ENCODE data around the gene MED13L.
A peak's percentile ranks its signal among the peaks of the same experiment; 100 is the strongest.

The MED13L gene

DNA sequence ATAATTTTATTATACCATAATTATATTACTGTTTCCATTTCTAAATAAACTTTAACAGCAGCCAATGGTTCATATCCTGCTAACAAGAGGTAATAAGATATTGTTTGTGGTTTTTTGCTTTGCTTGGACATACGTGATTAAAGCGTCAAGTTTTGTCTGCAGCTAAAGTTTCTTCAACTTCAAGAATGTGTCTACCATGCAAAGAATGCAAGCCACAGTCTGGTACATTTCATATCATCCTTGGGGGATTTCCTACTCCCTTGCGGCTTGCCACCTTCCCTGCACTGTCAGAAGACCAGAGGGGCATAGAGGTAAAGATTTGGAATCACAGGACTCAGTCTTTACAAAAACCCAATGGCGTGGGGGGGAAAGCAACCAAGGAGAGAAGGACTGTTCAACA lies 125.2 kb downstream of the MED13L start:
- Histone ChIP-seq H3K4me3 (ENCODE audit: low read depth, low read length) (no peak overlapping the region), H3K4me1 (ENCODE audit: control insufficient read depth, insufficient read depth, low read length) (peaks cover 75% of the 10 kb centered on the region), H3K27me3 (ENCODE audit: control insufficient read depth, insufficient read depth, low read length) (no peaks in the 10 kb centered on the region), H3K9ac (ENCODE audit: low read depth, low read length) (no peak overlapping the region; the same call in 1 of the 2 replicates), H3K9me3 (ENCODE audit: control insufficient read depth, insufficient read depth, low read length) (no peaks in the 10 kb centered on the region), H3K36me3 (ENCODE audit: control insufficient read depth, insufficient read depth, low read length) (no peaks in the 10 kb centered on the region), H3K27ac (ENCODE audit: low read depth, low read length) (no peak overlapping the region)

DNA sequence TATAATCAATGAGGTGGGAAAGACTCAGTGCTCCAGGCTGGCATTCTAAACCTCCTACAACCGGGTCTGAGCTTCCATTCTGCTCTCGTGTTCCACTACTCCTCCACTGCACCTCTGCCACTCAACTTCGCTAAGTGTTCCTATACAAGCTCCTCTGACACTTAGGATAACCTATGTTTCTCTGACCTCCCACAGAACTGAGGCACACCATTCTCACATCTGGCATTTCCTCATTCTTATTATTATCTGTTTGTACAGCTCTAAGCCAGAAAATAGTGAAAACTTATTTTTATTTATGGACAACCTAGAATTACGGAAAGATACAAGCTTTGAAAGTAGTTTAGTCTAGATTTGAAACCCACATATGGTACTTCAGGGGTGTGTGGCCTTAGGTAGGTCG lies 127.0 kb downstream of the MED13L start:
- Histone ChIP-seq H3K9me3 (ENCODE audit: control insufficient read depth, insufficient read depth, low read length) (no peaks in the 10 kb centered on the region), H3K27me3 (ENCODE audit: control insufficient read depth, insufficient read depth, low read length) (no peaks in the 10 kb centered on the region), H3K36me3 (ENCODE audit: control insufficient read depth, insufficient read depth, low read length) (no peaks in the 10 kb centered on the region), H3K4me1 (ENCODE audit: control insufficient read depth, insufficient read depth, low read length) (peaks cover 59% of the 10 kb centered on the region), H3K9ac (ENCODE audit: low read depth, low read length) (no peak overlapping the region), H3K4me3 (ENCODE audit: low read depth, low read length) (no peak overlapping the region), H3K27ac (ENCODE audit: low read depth, low read length) (no peak overlapping the region)

DNA sequence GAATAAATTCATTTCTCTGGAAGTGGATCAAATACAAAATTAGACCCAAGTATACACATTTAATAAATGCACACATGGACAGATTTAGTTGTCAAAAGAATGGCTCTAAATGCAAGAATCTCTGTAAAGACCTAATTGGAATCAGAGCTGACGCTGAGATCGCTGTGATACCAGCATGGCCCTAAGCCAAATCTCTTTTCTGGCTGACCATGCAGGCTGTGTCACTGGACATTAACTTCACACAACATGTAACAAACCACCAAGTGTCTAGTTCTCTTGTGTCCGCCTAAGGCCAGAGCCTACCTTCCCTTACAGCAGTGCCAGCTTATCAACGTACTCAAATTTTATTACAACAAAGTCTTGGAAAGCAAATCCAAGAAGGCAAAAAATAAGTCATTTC lies 127.5 kb downstream of the MED13L start:
- Histone ChIP-seq H3K4me3 (ENCODE audit: low read depth, low read length) (no peak overlapping the region), H3K4me1 (ENCODE audit: control insufficient read depth, insufficient read depth, low read length) (peaks cover 59% of the 10 kb centered on the region), H3K27me3 (ENCODE audit: control insufficient read depth, insufficient read depth, low read length) (no peaks in the 10 kb centered on the region), H3K9ac (ENCODE audit: low read depth, low read length) (no peak overlapping the region), H3K9me3 (ENCODE audit: control insufficient read depth, insufficient read depth, low read length) (no peaks in the 10 kb centered on the region), H3K27ac (ENCODE audit: low read depth, low read length) (no peak overlapping the region), H3K36me3 (ENCODE audit: control insufficient read depth, insufficient read depth, low read length) (no peaks in the 10 kb centered on the region)

DNA sequence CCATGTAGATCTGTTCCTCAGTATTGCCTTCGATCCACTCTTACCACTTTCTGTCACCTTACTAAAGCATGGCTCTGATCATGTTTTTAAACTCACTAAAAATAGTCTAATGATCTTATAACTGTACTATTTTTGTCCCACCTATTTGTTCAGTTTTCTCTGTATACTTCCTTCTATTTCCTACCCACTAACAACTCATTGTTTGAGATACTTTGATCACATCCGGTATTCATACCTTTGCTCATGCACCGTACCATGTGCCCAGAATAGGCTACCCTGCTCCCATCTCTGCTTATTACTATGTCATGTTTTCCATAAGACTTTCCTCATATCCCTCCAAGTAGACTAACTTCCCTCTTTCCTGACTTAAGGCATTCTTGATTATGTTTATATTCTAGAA lies 128.6 kb downstream of the MED13L start:
- no peaks in the 10 kb centered on the region for H3K9me3 ChIP-seq (ENCODE audit: control insufficient read depth, insufficient read depth, low read length)
- peaks cover 58% of the 10 kb centered on the region for H3K4me1 ChIP-seq (ENCODE audit: control insufficient read depth, insufficient read depth, low read length)
- H3K9ac ChIP-seq (ENCODE audit: low read depth, low read length), result no peak overlapping the region
- H3K36me3 ChIP-seq (ENCODE audit: control insufficient read depth, insufficient read depth, low read length), result no peaks in the 10 kb centered on the region
- H3K27me3 ChIP-seq (ENCODE audit: control insufficient read depth, insufficient read depth, low read length), result no peaks in the 10 kb centered on the region
- no peak overlapping the region for H3K4me3 ChIP-seq (ENCODE audit: low read depth, low read length)
- H3K27ac ChIP-seq (ENCODE audit: low read depth, low read length), result no peak overlapping the region

DNA sequence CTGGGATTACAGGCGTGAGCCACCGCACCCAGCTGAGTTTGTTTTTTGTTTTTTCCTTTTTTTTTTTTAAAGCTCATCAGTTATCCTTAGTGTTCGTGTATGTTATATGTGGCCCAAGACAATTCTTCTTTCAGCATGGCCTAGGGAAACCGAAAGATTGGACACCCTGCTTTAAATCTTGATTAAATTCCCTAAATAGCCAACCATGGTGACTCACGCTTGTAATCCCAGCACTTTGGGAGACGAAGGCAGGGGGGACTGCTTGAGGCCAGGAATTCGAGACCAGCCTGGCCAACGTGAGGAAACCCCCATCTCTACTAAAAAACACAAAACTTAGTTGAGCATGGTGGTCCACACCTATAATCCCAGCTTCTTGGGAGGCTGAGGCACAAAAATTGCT lies 131.1 kb downstream of the MED13L start:
- Histone ChIP-seq H3K9ac (ENCODE audit: low read depth, low read length) (no peak overlapping the region), H3K9me3 (ENCODE audit: control insufficient read depth, insufficient read depth, low read length) (no peaks in the 10 kb centered on the region), H3K4me1 (ENCODE audit: control insufficient read depth, insufficient read depth, low read length) (peaks cover 46% of the 10 kb centered on the region), H3K27ac (ENCODE audit: low read depth, low read length) (no peak overlapping the region), H3K27me3 (ENCODE audit: control insufficient read depth, insufficient read depth, low read length) (no peaks in the 10 kb centered on the region), H3K36me3 (ENCODE audit: control insufficient read depth, insufficient read depth, low read length) (no peaks in the 10 kb centered on the region), H3K4me3 (ENCODE audit: low read depth, low read length) (no peak overlapping the region)

DNA sequence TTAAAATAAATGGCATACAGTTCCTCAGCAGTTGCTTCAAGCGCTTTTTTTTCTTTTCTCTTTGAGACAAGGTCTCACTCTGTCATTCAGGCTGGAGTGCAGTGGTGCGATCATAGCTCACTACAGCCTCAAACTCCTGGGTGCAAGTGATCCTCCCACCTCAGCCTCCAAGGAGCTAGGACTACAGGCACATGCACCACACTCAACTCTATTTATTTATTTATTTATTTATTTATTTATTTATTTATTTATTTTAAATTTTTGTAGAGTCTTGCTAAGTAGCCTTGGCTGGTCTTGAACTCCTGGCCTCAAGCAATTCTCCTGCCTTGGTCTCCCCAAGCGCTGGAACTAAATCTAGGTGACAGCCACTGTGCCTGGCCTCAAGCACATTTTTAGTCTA lies 132.0 kb downstream of the MED13L start:
- no peak overlapping the region for H3K27ac ChIP-seq (ENCODE audit: low read depth, low read length)
- H3K27me3 ChIP-seq (ENCODE audit: control insufficient read depth, insufficient read depth, low read length), result no peaks in the 10 kb centered on the region
- peaks cover 47% of the 10 kb centered on the region for H3K4me1 ChIP-seq (ENCODE audit: control insufficient read depth, insufficient read depth, low read length)
- H3K4me3 ChIP-seq (ENCODE audit: low read depth, low read length), result no peak overlapping the region
- H3K9ac ChIP-seq (ENCODE audit: low read depth, low read length), result no peak overlapping the region
- no peaks in the 10 kb centered on the region for H3K9me3 ChIP-seq (ENCODE audit: control insufficient read depth, insufficient read depth, low read length)
- no peaks in the 10 kb centered on the region for H3K36me3 ChIP-seq (ENCODE audit: control insufficient read depth, insufficient read depth, low read length)

DNA sequence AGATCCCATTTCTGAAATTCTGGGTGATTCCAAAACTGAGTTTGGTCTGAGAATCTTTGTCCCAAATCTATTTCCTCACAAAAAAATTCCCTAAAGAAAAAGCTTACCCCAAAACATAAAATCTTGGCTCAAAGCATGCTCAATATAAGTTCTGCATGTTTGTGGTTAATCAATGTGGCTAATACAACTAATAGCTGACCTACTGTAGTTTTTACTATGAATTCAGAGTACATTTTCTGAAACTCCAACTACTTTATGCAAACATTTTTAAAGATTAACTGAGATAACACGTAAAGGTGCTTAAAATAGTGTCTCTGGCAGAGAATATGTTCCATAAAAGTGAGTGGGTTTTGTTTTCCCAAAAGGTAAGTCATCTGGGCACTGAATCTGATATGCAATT lies 133.1 kb downstream of the MED13L start:
- H3K4me1 ChIP-seq (ENCODE audit: control insufficient read depth, insufficient read depth, low read length), result peaks cover 49% of the 10 kb centered on the region
- no peaks in the 10 kb centered on the region for H3K36me3 ChIP-seq (ENCODE audit: control insufficient read depth, insufficient read depth, low read length)
- peak overlapping the region; percentile 44 for H3K27ac ChIP-seq (ENCODE audit: low read depth, low read length)
- H3K4me3 ChIP-seq (ENCODE audit: low read depth, low read length), result no peak overlapping the region
- no peaks in the 10 kb centered on the region for H3K9me3 ChIP-seq (ENCODE audit: control insufficient read depth, insufficient read depth, low read length)
- no peaks in the 10 kb centered on the region for H3K27me3 ChIP-seq (ENCODE audit: control insufficient read depth, insufficient read depth, low read length)
- H3K9ac ChIP-seq (ENCODE audit: low read depth, low read length), result no peak overlapping the region

DNA sequence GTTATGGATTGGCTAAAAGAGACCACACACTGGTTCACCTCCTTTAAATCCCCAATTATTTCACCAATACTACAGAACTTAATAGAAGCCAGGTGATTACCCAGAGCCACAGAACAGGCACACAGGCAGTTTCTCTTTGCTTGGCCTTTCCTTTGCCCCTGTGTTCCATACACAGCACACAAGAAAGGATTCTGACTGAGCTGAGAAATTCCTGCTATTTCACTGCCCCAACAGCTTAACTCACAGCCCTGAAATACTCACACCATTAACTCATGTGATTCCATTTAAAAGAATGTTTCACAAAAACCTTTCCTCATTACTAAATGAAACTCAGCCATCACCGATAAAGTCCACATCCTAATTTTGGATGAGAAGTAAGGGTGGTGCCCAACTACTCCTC lies 133.6 kb downstream of the MED13L start:
- Histone ChIP-seq H3K4me1 (ENCODE audit: control insufficient read depth, insufficient read depth, low read length) (peaks cover 50% of the 10 kb centered on the region), H3K27me3 (ENCODE audit: control insufficient read depth, insufficient read depth, low read length) (no peaks in the 10 kb centered on the region), H3K9ac (ENCODE audit: low read depth, low read length) (no peak overlapping the region), H3K36me3 (ENCODE audit: control insufficient read depth, insufficient read depth, low read length) (no peaks in the 10 kb centered on the region), H3K4me3 (ENCODE audit: low read depth, low read length) (no peak overlapping the region), H3K9me3 (ENCODE audit: control insufficient read depth, insufficient read depth, low read length) (no peaks in the 10 kb centered on the region), H3K27ac (ENCODE audit: low read depth, low read length) (peak overlapping the region; percentile 44)

DNA sequence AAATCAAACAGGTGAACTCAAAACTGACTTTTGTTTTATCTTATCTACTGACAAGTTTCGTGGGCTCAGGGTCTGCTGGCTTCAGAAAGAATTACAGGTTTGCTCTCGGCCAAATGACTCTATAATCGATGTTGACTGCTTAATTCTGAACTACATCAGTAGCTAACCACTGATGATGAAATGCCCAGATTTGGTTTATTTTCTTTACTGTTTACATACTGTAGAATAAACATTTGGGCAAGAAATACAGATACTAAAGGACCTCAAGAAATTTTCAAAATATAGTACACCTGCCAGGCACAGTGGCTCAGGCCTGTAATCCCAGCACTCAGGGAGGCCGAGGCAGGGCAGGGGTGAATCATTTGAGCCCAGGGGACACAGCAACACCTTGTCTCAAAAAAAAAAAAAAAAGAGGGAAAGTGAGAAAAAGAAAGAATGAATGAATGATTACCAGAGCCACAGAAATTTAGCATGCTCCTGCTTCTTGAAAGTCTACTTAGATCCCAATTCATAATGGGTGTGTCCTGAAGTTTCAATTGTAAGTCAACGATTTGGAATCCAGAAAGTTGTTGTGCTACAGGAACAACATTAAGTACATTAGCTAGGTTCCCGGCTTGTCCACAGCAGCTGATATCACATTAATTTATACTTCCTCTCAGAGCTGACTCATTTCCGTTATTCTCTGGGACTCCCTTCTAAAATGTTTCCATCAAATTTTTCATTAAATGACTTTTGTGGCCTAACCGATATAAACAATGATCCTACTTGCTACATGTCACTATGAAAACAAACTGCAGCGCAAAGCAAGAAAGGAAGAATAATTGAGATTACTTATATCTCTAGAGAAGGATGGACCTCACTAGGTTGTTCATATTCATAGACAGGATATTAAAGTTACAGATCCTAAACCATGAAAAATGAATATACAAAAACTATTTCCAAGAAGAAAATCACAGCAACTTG lies 134.3 kb downstream of the MED13L start:
- Histone ChIP-seq H3K4me1 (ENCODE audit: control insufficient read depth, insufficient read depth, low read length) (peaks cover 57% of the 10 kb centered on the region), H3K9me3 (ENCODE audit: control insufficient read depth, insufficient read depth, low read length) (no peaks in the 10 kb centered on the region), H3K9ac (ENCODE audit: low read depth, low read length) (no peak overlapping the region), H3K27me3 (ENCODE audit: control insufficient read depth, insufficient read depth, low read length) (no peaks in the 10 kb centered on the region), H3K4me3 (ENCODE audit: low read depth, low read length) (no peak overlapping the region), H3K36me3 (ENCODE audit: control insufficient read depth, insufficient read depth, low read length) (no peaks in the 10 kb centered on the region), H3K27ac (ENCODE audit: low read depth, low read length) (peak overlapping the region; percentile 44)

DNA sequence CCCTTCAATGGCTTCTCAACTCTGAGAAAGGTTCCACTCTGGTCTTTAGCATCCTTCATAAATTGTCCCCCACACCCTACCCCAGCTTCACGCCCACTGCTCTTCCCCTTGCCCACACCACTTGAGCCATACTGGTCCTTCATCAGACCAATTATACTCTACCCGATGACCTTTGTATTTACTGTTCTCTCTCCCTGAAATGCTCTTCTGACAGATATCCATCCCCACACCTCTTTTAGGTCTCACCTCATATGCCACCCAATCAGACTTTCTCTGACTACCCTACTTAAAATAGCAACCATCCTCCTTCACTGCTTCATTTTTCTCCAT lies 135.7 kb downstream of the MED13L start:
- H3K27me3 ChIP-seq (ENCODE audit: control insufficient read depth, insufficient read depth, low read length), result no peaks in the 10 kb centered on the region
- H3K4me3 ChIP-seq (ENCODE audit: low read depth, low read length), result no peak overlapping the region
- no peak overlapping the region for H3K9ac ChIP-seq (ENCODE audit: low read depth, low read length)
- no peaks in the 10 kb centered on the region for H3K9me3 ChIP-seq (ENCODE audit: control insufficient read depth, insufficient read depth, low read length)
- no peaks in the 10 kb centered on the region for H3K36me3 ChIP-seq (ENCODE audit: control insufficient read depth, insufficient read depth, low read length)
- no peak overlapping the region for H3K27ac ChIP-seq (ENCODE audit: low read depth, low read length)
- H3K4me1 ChIP-seq (ENCODE audit: control insufficient read depth, insufficient read depth, low read length), result peaks cover 57% of the 10 kb centered on the region

DNA sequence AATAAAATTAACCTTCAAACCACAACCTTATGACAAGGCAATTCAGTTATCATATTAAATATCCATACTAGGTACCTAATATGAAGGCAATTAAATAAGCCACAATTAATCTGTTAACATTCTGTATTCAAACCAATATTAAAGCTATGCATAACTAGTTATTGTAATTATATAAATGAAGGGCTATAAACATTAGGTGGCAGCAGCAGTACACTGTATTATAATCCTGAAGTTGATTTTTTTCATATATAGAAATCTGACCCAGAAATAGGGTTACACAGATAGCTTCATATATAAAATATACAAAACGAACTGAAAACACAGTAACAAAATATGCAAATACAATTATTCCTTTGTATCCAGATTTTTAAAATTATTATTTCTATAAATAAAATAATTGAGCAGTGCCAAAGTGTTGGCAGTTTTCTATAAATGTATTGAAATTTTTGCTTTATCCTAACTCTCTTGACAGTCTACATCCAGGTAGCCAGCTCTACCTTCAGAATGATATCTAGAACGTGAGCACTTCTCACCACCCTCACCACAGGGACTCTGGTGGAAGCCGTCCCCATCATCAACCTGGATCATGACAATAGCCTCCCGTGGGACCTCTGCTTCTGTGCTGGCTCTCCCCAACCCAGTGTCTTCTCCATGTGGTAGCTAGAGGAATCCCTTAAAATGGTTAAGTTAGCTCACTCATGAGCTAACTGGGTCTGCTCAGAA lies 136.2 kb downstream of the MED13L start:
- no peak overlapping the region for H3K9ac ChIP-seq (ENCODE audit: low read depth, low read length)
- H3K4me1 ChIP-seq (ENCODE audit: control insufficient read depth, insufficient read depth, low read length), result peaks cover 57% of the 10 kb centered on the region
- no peaks in the 10 kb centered on the region for H3K36me3 ChIP-seq (ENCODE audit: control insufficient read depth, insufficient read depth, low read length)
- H3K27ac ChIP-seq (ENCODE audit: low read depth, low read length), result no peak overlapping the region
- H3K27me3 ChIP-seq (ENCODE audit: control insufficient read depth, insufficient read depth, low read length), result no peaks in the 10 kb centered on the region
- H3K4me3 ChIP-seq (ENCODE audit: low read depth, low read length), result no peak overlapping the region
- H3K9me3 ChIP-seq (ENCODE audit: control insufficient read depth, insufficient read depth, low read length), result no peaks in the 10 kb centered on the region

All from HUES48 (cell line).